HEK293T (cell line): ENCODE measurements around the gene DENND1B.

Experiments
- ARNT ChIP-seq: fragments of 450-650 bp; IDR thresholded peaks from 2 replicates; pipeline ENCODE4 v1.6.1; 2017; ENCODE audit warnings: mild to moderate bottlenecking
- BHLHE40 ChIP-seq: fragments of 450-650 bp; IDR thresholded peaks from 2 replicates; pipeline ENCODE4 v1.6.1; 2016; ENCODE audit warnings: mild to moderate bottlenecking, moderate library complexity, borderline replicate concordance
- CTBP1 ChIP-seq: fragments of 450-650 bp; IDR thresholded peaks from 2 replicates; pipeline ENCODE4 v1.6.1; 2016; ENCODE audit warnings: borderline replicate concordance
- ELF4 ChIP-seq: fragments of 450-650 bp; IDR thresholded peaks from 2 replicates; pipeline ENCODE4 v1.6.1; 2017; ENCODE audit warnings: antibody characterized with exemption
- FOXA1 ChIP-seq: fragments of 450-650 bp; IDR thresholded peaks from 2 replicates; pipeline ENCODE4 v1.6.1; 2016; ENCODE audit warnings: mild to moderate bottlenecking
- FOXK2 ChIP-seq: fragments of 450-650 bp; IDR thresholded peaks from 2 replicates; pipeline ENCODE4 v1.6.1; 2016; ENCODE audit warnings: mild to moderate bottlenecking
- FOXM1 ChIP-seq: fragments of 450-650 bp; IDR thresholded peaks from 2 replicates; pipeline ENCODE4 v1.6.1; 2017; ENCODE audit warnings: mild to moderate bottlenecking, borderline replicate concordance
- LEF1 ChIP-seq: fragments of 450-650 bp; IDR thresholded peaks from 2 replicates; pipeline ENCODE4 v1.6.1; 2017; ENCODE audit warnings: mild to moderate bottlenecking, borderline replicate concordance
- SP1 ChIP-seq: fragments of 450-650 bp; IDR thresholded peaks from 2 replicates; pipeline ENCODE4 v1.6.1; 2017
- SUZ12 ChIP-seq: fragments of 450-650 bp; IDR thresholded peaks from 2 replicates; pipeline ENCODE4 v1.6.1; 2016; ENCODE audit warnings: mild to moderate bottlenecking
- TARDBP ChIP-seq: fragments of 450-650 bp; IDR thresholded peaks from 2 replicates; pipeline ENCODE4 v1.6.1; 2016
- ZNF384 ChIP-seq: fragments of 450-650 bp; IDR thresholded peaks from 2 replicates; pipeline ENCODE4 v1.6.1; 2016
- TF ChIP-seq, protein P1 (sequence below): fragments of 450-650 bp; IDR thresholded peaks from 2 replicates; pipeline ENCODE4 v1.6.1; 2016

DNA sequence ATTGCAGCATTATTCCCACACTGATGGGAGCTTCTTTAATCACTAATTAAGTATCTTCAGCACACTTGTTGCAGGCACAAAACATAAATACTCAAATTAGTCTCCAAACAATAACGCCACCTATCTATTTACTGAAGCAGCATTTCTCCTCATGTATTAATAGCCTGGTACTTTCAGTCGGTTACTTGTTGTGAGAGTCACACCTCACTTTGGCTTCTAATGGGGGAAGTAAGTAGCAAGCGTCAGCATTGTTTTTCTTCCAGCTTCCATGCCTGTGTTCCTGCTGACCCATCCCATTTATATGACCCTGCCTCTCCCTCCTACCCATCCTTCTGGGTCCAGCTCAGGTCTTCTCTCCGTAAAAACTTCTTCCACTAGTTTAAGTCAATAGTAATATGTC is 31.9 kb upstream of the DENND1B start:
- no peak for TF ChIP-seq SP1
- TF ChIP-seq FOXM1: no peak
- TF ChIP-seq ELF4: no peak
- TF ChIP-seq SUZ12: no peak
- TF ChIP-seq TARDBP: no peak
- no peak for TF ChIP-seq ZNF384
- TF ChIP-seq ARNT: no peak
- TF ChIP-seq LEF1: no peak
- TF ChIP-seq, protein P1, sequence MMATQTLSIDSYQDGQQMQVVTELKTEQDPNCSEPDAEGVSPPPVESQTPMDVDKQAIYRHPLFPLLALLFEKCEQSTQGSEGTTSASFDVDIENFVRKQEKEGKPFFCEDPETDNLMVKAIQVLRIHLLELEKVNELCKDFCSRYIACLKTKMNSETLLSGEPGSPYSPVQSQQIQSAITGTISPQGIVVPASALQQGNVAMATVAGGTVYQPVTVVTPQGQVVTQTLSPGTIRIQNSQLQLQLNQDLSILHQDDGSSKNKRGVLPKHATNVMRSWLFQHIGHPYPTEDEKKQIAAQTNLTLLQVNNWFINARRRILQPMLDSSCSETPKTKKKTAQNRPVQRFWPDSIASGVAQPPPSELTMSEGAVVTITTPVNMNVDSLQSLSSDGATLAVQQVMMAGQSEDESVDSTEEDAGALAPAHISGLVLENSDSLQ: no peak
- no peak for TF ChIP-seq BHLHE40
- TF ChIP-seq FOXK2: no peak
- TF ChIP-seq FOXA1: no peak
- TF ChIP-seq CTBP1: no peak
